Adrenal gland (tissue), 12 donors: Measurements from ENCODE around the gene DCDC2. TPM values are rescaled to one million over a fixed set of nuclear protein-coding genes. Genes with fewer than 3 reads are reported as not detected.
"Not testable (repeated sequence)": the region's sequence is repeated elsewhere in the genome, so short reads cannot be mapped to it uniquely, and the experiment has no call there.

Source experiments
- DNase-seq, 7 donors: peaks; one replicate each; pipeline ENCODE4 v3.0.0-alpha.2; 2019 to 2020
- H3K27ac ChIP-seq, 5 donors: fragments of 200-600 bp; sonication (generic) in 4 of 5; 1 replicate in 3 of 5; 2 replicates in 2 of 5; pipeline versions ENCODE4 v1.5.1 to v1.8.0; 2016 to 2020; ENCODE audit warnings: mild to moderate bottlenecking in 1 of 5
- H3K27me3 ChIP-seq: fragments of 200-600 bp; 2 replicates; pipeline ENCODE4 v1.8.0; 2021
- H3K36me3 ChIP-seq, 2 donors: fragments of 200-600 bp; replicated peaks in 1 of 2; 1 replicate in 1 of 2; 2 replicates in 1 of 2; pipeline versions ENCODE4 v1.5.1 to v1.8.0; 2018 to 2022
- H3K4me1 ChIP-seq, 2 donors: fragments of 200-600 bp; replicated peaks in 1 of 2; 1 replicate in 1 of 2; 2 replicates in 1 of 2; pipeline versions ENCODE4 v1.5.1 to v1.8.0; 2018 to 2021
- H3K4me3 ChIP-seq, 4 donors: fragments of 200-600 bp; sonication (generic) in 3 of 4; one replicate each; pipeline ENCODE4 v1.5.1; 2016 to 2018
- H3K9me3 ChIP-seq, 3 donors: fragments of 200-600 bp; sonication (generic) in 1 of 3; replicated peaks in 1 of 3; 1 replicate in 2 of 3; 2 replicates in 1 of 3; pipeline versions ENCODE4 v1.5.1 to v1.8.0; 2016 to 2021
- POLR2A ChIP-seq, 2 donors: fragments of 450-650 bp; IDR thresholded peaks; one replicate each; pipeline ENCODE4 v1.6.1; 2017; ENCODE audit warnings: antibody characterized with exemption in 2 of 2, mild to moderate bottlenecking in 2 of 2, moderate library complexity in 1 of 2
- WGBS, 4 donors: extraction: QIAGEN DNeasy Blood & Tissue Kit in 2 of 4; methylation state at CpG; one replicate each; pipeline versions ENCODE4 v1.1.5 to v1.1.7; 2013 to 2017; 5-methylcytosine and 5-hydroxymethylcytosine counted together
- intact Hi-C, 2 donors: fragments of 100-400 bp; cut with DNase I; formaldehyde crosslinking; loops; one replicate each; pipeline versions ENCODE4 v1.14.1 to v1.15.0; 2022 to 2023
- polyA plus RNA-seq, 3 donors: library from polyadenylated mRNA; stranded (reverse); fragments of 200-250 nt in 2 of 3; fragments of 350-450 nt in 1 of 3; fragmentation: Illumina TruSeq in 1 of 3; extraction: RNeasy Lipid Tissue Mini Kit (QIAGEN cat#74804) in 1 of 3; gene quantifications; one replicate each; pipeline ENCODE4 v1.2.3, GENCODE V29; 2013 to 2014
- total RNA-seq, 9 donors: library from RNA; depleted of rRNA in 4 of 9; stranded (reverse); fragments of >200 nt in 4 of 9; fragments of 120-200 nt in 1 of 9; fragmentation: NEBNext Ultra II Directional in 1 of 9; extraction: Animal tissue kit (Norgen Biotek cat#: 25700) in 1 of 9; gene quantifications; one replicate each; pipeline versions ENCODE4 v1.1.0 to v1.2.4, GENCODE V29; 2013 to 2023
- TF ChIP-seq, protein P1 (sequence below), 6 experiments: fragments of 450-650 bp in 4 of 6; fragments of 200-600 bp in 2 of 6; sonication (generic) in 1 of 6; IDR thresholded peaks; 1 replicate in 5 of 6; 2 replicates in 1 of 6; pipeline versions ENCODE4 v1.5.1 to v1.8.0; 2016 to 2021; ENCODE audit warnings: antibody characterized with exemption in 6 of 6, mild to moderate bottlenecking in 2 of 6, moderate library complexity in 1 of 6
- donor health status: healthy with polysubstance abuse.
- donor health status: Bipolar disorder and iron deficiency.
- donor health status: DM: yes; HTN: yes; CAD: no.
- donor health status: DM: no; HTN: no; CAD: no.
- donor health status: DM: no; HTN: no; CAD: no.
- donor health status: DM: yes; HTN: yes; CAD: no.

The DCDC2 gene
- total and polyA plus RNA-seq, 12 donors: 0.06 to 3.6 (median 1.0) TPM

DNA sequence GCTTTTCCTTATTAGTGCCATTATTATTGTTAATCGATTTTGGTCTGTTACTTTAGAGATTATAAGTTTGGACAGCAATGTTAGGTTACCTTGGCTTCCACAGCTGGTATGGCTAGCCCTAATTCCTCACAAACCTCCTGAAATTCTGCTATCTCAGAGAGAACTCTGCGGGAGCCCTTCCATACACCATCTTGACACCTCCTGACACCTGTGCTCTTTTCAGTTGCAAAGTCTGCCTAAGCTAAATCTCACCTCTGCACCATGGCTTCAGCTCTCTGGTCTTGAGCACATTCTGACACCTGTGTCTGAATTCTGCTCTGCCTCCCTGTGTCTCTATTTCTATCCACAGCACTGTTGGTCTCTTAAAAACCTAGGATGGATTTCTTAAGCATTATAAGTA is 106.5 kb downstream of the DCDC2 start:
- WGBS, 4 donors: 59 to 71% (median 61%) methylated on average over 2 of the region's 2 CpGs
- TF ChIP-seq POLR2A (IDR thresholded peaks at IDR 0.05): no peak
- TF ChIP-seq, protein P1, sequence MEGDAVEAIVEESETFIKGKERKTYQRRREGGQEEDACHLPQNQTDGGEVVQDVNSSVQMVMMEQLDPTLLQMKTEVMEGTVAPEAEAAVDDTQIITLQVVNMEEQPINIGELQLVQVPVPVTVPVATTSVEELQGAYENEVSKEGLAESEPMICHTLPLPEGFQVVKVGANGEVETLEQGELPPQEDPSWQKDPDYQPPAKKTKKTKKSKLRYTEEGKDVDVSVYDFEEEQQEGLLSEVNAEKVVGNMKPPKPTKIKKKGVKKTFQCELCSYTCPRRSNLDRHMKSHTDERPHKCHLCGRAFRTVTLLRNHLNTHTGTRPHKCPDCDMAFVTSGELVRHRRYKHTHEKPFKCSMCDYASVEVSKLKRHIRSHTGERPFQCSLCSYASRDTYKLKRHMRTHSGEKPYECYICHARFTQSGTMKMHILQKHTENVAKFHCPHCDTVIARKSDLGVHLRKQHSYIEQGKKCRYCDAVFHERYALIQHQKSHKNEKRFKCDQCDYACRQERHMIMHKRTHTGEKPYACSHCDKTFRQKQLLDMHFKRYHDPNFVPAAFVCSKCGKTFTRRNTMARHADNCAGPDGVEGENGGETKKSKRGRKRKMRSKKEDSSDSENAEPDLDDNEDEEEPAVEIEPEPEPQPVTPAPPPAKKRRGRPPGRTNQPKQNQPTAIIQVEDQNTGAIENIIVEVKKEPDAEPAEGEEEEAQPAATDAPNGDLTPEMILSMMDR (IDR thresholded peaks at IDR 0.05): no peak
- H3K4me3 ChIP-seq: no peak overlapping the region
- no peaks in the 10 kb centered on the region for H3K27me3 ChIP-seq
- no peak overlapping the region for H3K27ac ChIP-seq
- H3K9me3 ChIP-seq: no peaks in the 10 kb centered on the region
- no peaks in the 10 kb centered on the region for H3K36me3 ChIP-seq
- no peak for DNase-seq
- no peaks in the 10 kb centered on the region for H3K4me1 ChIP-seq
- intact Hi-C loops: no loop called here

DNA sequence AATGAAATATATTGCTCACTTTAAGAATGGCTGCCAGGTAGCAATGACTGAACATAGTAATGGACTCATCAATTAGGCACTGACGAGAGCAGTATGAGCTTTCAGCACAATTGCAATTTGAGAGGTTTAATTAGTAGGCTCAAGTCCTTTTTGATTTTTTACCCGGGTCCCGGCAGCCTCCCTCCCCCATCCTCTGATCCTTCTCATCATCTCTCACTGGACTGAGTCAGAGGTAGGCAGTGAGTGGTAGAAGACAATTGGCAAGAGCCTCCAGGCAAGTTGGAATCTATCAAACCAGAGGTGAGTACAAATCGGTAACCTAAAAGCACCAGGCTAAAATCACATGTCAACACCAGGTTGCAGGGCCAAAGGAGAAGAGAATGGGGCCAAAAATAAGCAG is 107.9 kb downstream of the DCDC2 start:
- TF ChIP-seq, protein P1 (IDR thresholded peaks at IDR 0.05): no peak
- TF ChIP-seq POLR2A (IDR thresholded peaks at IDR 0.05): no peak
- intact Hi-C loops: no loop called here
- no peak for DNase-seq
- H3K9me3 ChIP-seq: no peaks in the 10 kb centered on the region
- no peak overlapping the region for H3K27ac ChIP-seq
- no peaks in the 10 kb centered on the region for H3K36me3 ChIP-seq
- H3K4me1 ChIP-seq: no peaks in the 10 kb centered on the region
- WGBS, 4 donors: 62 to 71% (median 64%) methylated on average over 4 of the region's 4 CpGs
- H3K27me3 ChIP-seq: no peaks in the 10 kb centered on the region
- H3K4me3 ChIP-seq: no peak overlapping the region

DNA sequence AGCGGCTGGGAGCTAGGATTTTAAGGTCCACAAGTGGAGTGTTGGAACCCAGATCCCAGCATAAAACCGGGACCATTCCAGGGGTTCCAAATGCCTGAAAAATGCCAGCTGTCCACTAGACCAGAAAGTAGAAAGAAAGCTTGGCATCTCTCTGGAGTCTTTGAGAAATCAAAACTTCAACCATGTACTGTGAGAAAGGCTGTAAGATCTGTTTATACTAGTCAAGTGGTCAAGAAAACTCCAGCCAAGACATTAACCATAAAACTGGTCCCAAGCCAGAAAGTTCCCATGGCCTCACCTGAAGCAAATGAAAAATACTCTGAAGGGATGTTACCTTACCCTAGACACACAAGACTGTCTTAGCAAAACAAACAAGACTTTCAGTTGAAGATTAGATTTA is 112.6 kb downstream of the DCDC2 start:
- 83 to 97% (median 92%) methylated on average over 2 of the region's 2 CpGs for WGBS, 4 donors
- intact Hi-C loops: no loop called here

DNA sequence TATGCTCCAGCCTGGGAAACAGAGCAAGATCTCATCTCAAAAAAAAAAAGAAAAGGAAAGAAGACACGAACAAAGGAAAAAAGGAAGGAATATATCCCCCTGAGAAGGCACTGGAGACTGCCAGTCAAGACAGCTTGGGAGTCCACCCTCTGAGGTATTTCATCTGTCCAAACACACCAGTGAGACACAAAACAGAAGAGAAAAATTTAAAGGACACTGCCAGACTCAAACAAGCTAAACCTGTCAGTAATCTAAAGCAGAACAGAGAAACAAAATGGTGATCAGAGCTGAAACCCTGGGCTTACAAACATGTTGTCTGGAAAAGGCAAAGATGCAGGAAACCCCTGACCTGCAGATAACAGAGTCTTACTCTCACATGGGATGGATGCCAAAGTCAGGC is 114.9 kb downstream of the DCDC2 start:
- intact Hi-C loops: no loop called here
- H3K4me3 ChIP-seq: no peak overlapping the region
- DNase-seq: no peak
- H3K4me1 ChIP-seq: no peaks in the 10 kb centered on the region
- no peak overlapping the region for H3K27ac ChIP-seq
- 46 to 59% (median 55%) methylated on average over 1 of the region's 1 CpG for WGBS, 4 donors
- H3K27me3 ChIP-seq: no peaks in the 10 kb centered on the region
- no peaks in the 10 kb centered on the region for H3K36me3 ChIP-seq
- no peaks in the 10 kb centered on the region for H3K9me3 ChIP-seq
- no peak for TF ChIP-seq POLR2A (IDR thresholded peaks at IDR 0.05)
- TF ChIP-seq, protein P1 (IDR thresholded peaks at IDR 0.05): no peak

More for the DNA sequence above, 112.6 kb downstream of the DCDC2 start:
- no peak for DNase-seq
- no peak overlapping the region for H3K4me3 ChIP-seq
- TF ChIP-seq POLR2A (IDR thresholded peaks at IDR 0.05): no peak
- TF ChIP-seq, protein P1 (IDR thresholded peaks at IDR 0.05): no peak
- H3K9me3 ChIP-seq: no peaks in the 10 kb centered on the region
- H3K4me1 ChIP-seq: no peaks in the 10 kb centered on the region
- H3K27ac ChIP-seq: no peak overlapping the region
- H3K27me3 ChIP-seq: no peaks in the 10 kb centered on the region
- no peaks in the 10 kb centered on the region for H3K36me3 ChIP-seq

DNA sequence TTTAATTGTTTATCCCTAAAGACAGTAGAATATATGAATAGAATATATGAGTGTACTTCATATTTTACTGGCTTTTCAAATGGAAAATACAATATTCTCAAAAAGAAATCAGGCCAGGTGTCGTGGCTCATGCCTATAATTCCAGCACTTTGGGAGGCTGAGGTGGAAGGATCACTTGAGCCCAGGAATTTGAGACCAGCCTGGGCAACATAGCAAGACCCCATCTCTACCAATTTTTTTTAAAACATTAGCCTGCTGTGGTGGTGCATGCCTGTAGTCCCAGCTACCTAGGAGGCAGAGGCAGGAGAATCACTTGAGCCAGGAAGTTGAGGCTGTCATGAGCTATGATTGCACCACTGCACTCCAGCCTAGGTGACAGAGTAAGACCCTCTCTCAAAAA is 116.1 kb downstream of the DCDC2 start:
- H3K4me1 ChIP-seq, H3K4me3 ChIP-seq, DNase-seq, H3K36me3 ChIP-seq, H3K27ac ChIP-seq, intact Hi-C loops, H3K9me3 ChIP-seq, H3K27me3 ChIP-seq: not testable (repeated sequence)
- WGBS, 4 donors: 63 to 90% (median 77%) methylated on average over 1 of the region's 1 CpG
